GM12873 (cell line): ENCODE measurements around the gene PORCN.
A peak's percentile ranks its signal among the peaks of the same experiment; 100 is the strongest.

ENCODE experiments used
- TF ChIP-seq, protein P1 (sequence below): IDR thresholded peaks from 2 replicates; pipeline ENCODE4 v1.5.1; 2012; ENCODE audit warnings: low read depth, mild to moderate bottlenecking, moderate library complexity, low read length, control low read depth; ENCODE audit not compliant: insufficient read depth; ENCODE audit errors: missing control alignments

PORCN gene

DNA sequence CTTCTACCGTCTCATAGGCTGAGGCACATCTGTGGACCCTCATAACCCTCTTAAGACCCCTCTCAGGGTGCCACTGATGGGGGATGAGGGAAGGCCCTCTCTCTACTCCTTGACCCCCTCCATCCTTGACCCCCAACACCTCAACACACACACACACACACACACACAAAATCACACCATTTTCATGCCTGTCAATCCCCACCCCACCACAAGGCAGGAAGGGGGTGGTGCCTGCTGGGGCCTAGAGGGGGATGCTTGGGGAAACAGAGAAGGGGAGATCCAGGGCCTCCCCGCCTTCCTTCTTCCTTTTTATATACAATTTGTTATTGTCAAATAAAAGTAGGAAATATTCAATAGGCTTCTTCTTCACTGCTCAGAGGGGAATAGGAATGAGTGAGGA is 11.7 kb downstream of the PORCN start:
- TF ChIP-seq, protein P1, sequence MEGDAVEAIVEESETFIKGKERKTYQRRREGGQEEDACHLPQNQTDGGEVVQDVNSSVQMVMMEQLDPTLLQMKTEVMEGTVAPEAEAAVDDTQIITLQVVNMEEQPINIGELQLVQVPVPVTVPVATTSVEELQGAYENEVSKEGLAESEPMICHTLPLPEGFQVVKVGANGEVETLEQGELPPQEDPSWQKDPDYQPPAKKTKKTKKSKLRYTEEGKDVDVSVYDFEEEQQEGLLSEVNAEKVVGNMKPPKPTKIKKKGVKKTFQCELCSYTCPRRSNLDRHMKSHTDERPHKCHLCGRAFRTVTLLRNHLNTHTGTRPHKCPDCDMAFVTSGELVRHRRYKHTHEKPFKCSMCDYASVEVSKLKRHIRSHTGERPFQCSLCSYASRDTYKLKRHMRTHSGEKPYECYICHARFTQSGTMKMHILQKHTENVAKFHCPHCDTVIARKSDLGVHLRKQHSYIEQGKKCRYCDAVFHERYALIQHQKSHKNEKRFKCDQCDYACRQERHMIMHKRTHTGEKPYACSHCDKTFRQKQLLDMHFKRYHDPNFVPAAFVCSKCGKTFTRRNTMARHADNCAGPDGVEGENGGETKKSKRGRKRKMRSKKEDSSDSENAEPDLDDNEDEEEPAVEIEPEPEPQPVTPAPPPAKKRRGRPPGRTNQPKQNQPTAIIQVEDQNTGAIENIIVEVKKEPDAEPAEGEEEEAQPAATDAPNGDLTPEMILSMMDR = peak; percentile 1

DNA sequence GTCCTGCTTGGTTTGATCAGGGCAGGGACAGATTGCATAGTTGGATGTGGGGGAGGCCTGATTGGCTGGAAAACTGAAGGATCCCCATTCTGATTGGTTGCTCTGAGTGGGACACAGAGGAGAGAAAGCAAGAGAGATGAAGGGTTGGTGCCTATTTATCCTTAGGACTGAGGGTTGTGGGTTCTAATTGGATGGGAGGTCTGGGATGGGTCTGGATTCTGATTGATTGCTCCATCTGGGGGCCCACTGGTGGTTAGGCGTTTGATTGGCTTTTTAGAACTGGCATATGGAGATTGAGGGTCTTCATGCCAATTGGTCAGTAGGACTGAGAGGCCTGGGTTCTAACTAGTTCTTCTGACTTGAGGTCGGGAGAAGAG is 12.2 kb downstream of the PORCN start:
- TF ChIP-seq, protein P1 = no peak

DNA sequence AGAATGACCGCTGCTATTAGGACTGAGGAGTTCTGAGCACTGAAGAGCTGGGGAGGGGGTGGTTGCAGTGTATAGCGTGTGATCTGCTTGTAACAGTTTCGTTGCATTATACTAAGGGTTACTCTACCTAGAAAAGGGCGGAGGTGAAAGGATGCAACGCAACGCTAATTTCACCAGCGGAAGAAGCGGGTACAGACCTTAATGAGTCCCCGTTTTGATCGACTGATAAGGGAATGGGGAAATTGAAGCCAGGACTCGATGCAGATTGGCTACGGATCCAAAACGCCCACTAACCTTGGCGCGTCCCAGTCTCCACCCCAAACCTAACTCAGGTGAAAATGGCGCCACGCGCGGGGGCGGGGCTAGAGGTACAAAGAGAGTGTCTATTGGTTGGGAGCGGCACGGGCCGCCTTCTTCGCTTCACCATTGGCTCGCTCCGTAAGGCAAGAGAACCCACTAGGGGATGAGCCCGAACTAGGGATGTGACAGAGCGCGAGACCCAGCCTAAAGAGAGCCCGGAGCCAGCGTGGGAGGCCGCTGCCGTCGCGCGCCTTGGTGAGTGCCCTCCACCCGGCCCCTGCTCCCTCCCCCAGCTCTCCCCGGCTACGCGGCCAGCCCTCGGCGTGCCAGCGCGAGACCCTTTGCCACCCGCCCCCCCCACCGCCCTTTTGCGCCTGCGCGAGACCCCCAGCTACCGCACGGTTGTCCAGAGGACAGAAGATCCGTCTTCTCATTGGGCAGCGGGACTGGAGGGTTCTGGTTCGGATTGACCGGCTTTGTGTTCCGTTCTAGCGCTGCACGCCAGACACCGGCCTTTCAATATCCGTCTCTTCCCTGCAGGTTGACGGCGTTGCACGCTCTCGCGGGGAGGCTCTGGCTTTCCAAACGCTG is 12.8 kb downstream of the PORCN start, which contains the start of gene EBP:
TSS of gene EBP (plus strand) at position 456 of the 891 bp plus-strand sequence. CDS start 1,964 bp downstream, outside the sequence.
- TF ChIP-seq, protein P1 = no peak

DNA sequence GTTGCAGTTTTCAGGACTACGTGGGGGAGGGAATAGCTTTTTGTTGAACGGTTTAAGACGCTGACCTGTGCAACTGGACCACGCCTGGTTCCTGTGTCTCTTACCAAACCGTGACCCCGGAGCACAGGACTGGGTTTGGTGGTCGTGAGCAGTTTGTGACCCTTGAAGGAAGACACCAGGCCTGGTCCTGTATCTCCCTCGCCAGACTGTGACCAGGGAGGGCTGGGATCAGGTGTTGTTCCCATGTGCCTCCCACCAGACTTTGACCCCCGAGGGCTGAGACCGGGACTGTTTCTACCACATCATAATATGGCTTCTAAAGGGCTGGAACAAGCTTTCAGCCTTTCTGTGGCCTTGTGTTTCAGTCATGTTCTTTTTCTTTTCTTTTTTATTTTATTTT is 13.5 kb downstream of the PORCN start:
- TF ChIP-seq, protein P1 = no peak

DNA sequence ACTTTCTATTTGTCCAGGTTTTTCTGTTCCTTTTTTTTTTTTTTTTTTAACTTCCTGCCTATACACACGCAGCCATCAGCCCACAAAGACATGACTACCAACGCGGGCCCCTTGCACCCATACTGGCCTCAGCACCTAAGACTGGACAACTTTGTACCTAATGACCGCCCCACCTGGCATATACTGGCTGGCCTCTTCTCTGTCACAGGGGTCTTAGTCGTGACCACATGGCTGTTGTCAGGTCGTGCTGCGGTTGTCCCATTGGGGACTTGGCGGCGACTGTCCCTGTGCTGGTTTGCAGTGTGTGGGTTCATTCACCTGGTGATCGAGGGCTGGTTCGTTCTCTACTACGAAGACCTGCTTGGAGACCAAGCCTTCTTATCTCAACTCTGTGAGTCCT is 14.9 kb downstream of the PORCN start:
- TF ChIP-seq, protein P1 = no peak

DNA sequence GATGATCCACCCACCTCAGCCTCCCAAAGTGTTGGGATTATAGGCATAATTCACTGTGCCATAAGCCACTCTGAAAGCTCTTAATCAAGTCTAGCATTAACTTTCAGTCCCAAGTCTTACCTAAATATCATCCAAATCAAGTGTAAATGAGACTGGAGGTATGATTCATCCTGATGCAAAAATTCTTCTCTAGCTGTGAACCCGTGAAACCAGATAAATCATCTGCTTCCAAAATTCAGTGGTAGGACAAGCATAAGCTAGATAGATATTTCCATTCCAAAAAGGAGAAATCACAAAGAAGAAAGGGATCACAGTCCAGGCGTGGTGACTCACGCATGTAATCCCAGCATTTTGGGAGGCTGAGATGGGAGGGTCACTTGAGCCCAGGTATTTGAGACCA is 21.9 kb downstream of the PORCN start:
- TF ChIP-seq, protein P1 = no peak

DNA sequence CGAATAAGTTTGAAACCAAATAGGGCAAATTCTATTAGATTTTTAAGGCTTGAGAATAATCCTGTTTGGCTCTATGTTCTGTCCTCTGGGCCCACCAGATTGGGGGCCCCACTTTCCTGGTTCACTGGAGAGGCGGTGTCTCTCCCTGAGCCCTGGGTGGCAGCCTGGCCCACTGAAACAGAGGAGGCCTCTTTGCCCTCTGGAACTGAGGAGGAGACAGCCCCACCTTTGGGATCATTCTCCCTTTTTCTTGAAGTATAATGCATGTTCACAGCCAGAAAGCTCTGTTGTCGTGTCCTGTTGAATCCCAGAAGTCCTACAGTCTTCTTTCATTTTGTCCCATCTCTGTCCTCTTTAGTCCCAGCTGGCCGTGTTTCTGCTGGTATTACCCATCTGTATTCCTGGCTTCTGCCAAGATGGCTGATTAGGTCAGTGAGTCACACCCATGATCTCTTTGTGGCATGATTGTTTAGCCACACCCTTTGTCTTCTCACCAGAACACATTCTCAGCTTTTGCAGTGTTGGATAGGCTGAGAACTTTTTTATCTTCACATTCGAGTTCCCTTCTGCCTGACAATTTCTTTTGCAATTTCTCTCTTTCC is 22.7 kb downstream of the PORCN start:
- TF ChIP-seq, protein P1 = no peak
